ENCODE results near the gene ONECUT2. TPM values are rescaled to one million over a fixed set of nuclear protein-coding genes. Genes with fewer than 3 reads are reported as not detected.
"Not testable (repeated sequence)": the region's sequence is repeated elsewhere in the genome, so short reads cannot be mapped to it uniquely, and the experiment has no call there.

Gene ONECUT2
- under 1 TPM; 0.03 TPM for total RNA-seq
- long read RNA-seq: 0 reads

DNA sequence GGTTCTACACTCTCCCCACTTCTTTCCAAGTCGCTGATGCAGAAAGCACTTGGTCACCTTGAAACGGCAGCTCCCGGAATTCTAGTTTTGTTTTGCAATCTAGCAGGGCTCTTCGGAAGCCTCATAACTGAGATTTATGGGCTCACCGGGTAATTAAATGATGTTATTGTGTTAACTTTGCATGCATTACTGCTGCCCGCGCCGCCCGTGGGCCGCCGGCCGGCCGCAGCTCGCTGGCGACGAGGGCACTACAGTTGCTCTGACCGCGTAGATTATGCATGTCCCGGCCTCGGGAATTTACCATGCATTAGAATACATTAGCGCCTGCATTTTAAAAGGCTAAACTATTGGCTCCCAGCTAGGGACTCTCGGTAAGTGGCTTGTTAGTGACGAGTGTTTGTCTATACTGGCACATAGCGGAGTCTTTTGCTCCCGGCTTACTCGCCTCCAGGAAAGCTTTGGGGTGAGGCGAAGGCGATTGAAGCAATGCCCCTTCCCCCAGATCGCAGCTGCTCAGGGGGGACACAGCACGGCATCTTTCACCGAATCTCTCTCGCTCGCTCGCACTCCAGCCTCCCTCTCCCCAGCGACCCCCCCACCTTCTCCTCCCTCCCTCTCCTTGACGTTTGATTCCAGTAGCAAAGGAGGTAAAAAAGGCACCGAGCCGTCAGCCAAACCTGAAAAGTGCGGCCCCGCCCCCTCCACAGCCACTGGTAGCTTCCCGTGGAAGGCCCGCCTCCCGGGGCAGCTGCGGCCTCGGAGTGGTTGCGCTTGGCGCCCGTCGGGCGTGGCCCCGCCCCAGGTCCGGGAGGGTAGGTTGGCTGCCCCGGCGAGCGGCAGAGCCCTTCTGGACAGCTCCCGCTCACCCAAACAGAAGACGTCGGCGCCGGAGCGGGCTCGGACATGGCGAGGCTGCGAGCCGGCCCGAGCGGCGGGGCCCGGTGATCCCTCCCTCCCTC is at the start of gene ONECUT2:
ONECUT2 (plus strand) TSS at position 839 of the 959 bp plus-strand sequence. CDS start 343 bp downstream, outside the sequence.
- ATAC-seq: peak; percentile 100
- DNase-seq: peak; percentile 95
- intact Hi-C loops (cut with DNase I): no loop called here

DNA sequence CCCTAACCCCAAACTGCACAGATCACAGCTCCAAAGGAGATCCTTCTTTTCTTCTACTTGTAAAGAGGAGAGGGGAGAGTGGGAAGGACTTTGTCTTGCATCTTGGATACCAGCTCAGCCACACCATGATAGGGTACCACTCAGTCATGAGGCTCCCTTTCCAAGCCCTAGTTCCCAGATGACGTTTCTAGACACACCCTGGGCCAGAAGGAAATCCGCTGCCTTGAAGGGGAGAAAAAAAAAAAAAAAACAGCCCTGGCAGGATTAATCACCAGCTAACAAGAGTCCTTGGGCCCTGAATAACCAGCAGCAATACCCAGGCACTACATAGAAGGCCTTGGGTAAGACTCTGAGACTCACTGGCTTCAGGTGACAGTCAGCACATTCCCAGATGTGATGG is 45.9 kb upstream of the ONECUT2 start:
- ATAC-seq: no peak
- intact Hi-C loops (cut with DNase I): no loop called here

DNA sequence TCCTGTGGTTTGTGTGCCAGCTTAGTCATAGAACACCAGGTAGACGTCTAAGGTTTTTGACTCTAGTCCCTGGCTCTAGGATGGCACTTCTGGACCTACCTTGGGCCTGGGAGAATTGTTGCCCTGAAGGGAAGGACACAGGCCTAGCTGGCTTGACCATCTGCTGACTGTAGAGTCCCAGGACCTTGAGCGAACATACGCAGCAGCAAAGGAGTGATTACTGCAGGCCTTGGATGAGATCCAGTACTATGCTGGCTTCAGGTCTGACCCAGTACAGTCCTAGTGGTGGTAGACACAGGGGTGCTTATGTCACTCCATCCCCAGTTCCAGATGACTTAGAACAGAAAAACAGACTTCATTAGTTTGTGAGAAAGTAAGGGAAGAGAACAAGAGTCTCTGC is 45.1 kb upstream of the ONECUT2 start:
- intact Hi-C loops (cut with DNase I): no loop called here
- no peak for DNase-seq
- ATAC-seq: no peak

More for the DNA sequence above, 45.9 kb upstream of the ONECUT2 start:
- DNase-seq: no peak

DNA sequence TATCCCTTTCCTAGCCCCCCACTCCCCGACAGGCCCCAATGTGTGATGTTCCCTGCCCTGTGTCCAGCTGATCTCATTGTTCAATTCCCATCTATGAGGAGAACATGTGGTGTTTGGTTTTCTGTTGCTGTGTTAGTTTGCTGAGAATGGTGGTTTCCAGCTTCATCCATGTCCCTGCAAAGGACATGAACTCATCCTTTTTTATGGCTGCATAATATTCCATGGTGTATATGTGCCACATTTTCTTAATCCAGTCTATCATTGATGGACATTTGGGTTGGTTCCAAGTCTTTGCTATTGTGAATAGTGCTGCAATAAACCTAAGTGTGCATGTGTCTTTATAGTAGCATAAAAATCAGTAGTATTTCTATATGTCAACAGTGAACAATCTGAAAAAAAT is 40.4 kb upstream of the ONECUT2 start:
- intact Hi-C loops (cut with DNase I); ATAC-seq: not testable (repeated sequence)

DNA sequence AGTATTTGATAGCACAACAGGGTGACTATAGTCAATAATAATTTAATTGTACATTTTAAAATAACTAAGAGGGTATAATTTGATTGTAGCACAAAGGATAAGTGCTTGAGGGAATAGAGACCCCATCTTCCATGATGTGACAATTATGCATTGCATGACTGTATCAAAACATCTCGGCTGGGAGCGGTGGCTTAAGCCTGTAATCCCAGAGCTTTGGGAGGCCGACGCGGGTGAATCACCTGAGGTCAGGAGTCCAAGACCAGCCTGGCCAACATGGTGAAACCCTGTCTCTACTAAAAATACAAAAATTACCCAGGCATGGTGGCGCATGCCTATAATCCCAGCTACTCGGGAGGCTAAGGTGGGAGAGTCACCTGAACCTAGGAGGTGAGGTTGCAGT is 38.3 kb upstream of the ONECUT2 start:
- intact Hi-C loops (cut with DNase I); DNase-seq; ATAC-seq: not testable (repeated sequence)

More for the DNA sequence above, 40.4 kb upstream of the ONECUT2 start:
- DNase-seq: not testable (repeated sequence)

DNA sequence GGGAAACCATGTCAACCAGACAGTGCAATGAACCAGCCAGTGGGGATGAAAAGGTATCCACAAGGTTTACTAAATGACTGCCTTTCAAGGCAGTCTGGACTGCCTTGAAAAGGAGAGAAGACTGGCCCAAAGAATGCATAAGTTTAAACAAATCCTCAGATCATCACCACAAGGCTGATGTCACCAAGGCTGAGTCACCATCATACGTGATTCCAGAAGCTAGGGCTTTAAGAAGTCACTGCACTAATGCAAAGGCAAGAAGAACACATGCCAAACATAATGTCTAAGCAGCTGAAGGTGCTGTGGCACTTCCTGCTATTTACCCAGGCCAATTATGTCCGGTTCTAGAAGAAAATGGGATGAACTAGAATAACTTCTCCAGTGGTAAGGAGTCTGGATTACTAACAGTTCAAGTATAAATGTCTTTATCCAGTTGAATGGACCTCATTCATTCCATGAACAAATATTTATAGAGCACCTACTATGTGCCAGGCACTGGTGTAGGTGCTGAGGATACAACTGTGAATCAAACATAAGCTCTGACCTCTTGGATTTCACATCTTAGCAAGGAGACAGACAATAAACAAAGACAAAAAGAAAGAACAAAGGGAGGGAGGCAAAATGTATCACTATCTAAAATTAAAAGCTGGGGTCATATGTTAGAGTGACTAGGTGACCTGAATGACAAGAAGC is 37.6 kb upstream of the ONECUT2 start:
- no peak for DNase-seq
- ATAC-seq: no peak
- intact Hi-C loops (cut with DNase I): no loop called here

DNA sequence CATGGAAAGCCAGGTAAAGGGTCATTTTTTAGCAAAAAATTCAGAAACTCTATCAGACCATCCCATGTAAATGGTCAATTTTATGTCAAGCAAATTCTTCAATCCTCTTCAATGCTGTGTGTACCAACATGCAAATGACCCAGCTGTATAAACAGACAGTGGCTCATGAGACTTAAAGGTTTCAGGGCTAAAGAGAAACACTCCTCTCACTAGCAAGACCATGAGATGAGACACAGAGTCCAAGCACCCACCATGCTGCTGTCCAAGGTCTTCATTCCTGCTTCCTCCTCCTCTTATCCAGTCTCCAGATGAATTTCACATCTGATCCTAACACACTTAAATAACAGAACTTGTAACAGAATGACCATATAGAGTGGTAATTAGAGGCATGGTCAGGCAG is 30.8 kb upstream of the ONECUT2 start:
- intact Hi-C loops (cut with DNase I): no loop called here
- no peak for DNase-seq
- no peak for ATAC-seq

DNA sequence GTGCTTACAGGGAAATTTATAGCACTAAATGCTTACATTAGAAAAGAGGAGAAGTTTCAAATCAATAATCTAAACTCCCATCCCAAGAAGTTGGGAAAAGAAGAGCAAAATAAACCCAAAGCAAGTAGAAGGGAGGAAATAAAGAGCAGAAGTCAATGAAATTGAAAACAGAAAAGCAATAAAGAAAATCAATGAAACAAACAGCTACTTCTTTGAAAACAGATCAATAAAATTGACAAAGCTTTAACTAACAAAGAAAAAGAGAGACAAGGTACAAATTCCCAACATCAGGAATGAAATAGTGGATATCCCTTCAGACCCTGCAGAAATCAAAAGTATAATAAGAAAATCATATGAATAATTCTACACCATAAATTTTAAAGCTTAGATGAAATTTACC is 25.5 kb upstream of the ONECUT2 start:
- intact Hi-C loops (cut with DNase I): loop anchor here in 1 of 2 donors (10.0 kb wide), 1 partner anchor 55 kb away; the partner anchor contains the start of gene ST8SIA3
- ATAC-seq: no peak
- DNase-seq: no peak

DNA sequence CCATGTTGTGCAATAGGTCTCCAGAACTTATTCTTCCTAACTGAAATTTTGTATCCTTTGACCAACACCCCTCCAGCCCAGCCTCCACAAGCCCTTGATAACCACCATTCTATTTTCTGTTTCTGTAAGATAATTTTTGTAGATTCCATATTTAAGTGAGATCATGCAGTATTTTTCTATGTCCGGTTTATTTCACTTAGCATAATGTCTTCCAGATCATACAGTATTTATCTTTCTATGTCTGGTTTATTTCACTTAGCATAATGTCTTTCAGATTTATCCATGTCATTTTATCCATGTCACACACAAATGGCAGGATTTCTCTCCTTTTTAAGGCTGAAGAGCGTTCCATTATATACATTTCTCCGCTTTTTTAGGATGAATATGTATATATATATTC is 24.4 kb upstream of the ONECUT2 start:
- DNase-seq (no peak), ATAC-seq (no peak)
- intact Hi-C loops (cut with DNase I): loop anchor here in 1 of 2 donors (10.0 kb wide), 1 partner anchor 56 kb away; the partner anchor contains the start of gene ST8SIA3

DNA sequence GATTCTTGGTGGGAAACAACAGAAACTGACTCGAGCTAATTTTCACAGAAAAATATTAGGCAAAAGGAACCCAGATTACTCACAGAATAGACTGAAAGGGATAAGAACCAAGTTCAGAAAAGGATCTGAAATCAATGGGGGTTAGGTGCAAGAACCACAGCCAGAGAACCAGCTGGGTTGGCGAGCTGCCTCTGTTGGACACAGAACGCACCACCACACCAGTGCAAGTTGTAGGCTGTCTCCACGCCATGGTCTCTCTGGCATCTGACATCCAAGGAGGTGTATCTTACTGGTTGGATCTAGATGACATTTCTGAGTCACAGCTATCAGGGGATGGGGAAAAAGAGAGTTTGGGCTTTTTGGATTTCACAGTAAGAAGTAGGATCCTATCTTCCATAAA is 18.6 kb upstream of the ONECUT2 start:
- intact Hi-C loops (cut with DNase I): loop anchor here in 1 of 2 donors (10.0 kb wide), 1 partner anchor 62 kb away; the partner anchor contains the start of gene ST8SIA3
- no peak for DNase-seq

DNA sequence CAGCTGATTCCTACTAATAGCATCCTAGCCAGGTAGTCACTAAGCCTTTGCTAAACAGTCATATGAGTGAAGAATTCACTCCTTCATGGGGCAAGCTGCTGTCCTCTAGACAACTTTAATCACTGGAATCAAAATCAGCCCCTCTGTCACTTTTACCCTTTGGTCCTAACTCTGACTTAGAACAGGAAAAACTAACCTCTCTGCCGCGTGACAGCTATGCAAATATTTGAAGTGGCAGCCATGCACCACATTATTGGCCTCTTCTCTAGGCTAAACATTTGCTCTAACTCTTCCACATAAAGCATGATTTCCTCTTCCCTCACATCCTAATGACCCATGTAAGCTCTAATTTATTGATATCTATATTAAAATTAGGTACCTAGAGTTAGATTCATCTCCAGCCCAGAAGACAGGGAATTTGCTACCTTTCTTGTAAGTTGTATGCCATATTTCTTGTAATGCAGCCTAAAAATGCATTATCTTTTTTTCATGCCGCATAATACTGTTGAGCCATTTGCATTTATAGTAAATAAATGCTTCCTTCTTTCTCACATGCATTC is 12.8 kb upstream of the ONECUT2 start:
- ATAC-seq (no peak), DNase-seq (no peak)
- intact Hi-C loops (cut with DNase I): no loop called here

More for the DNA sequence above, 18.6 kb upstream of the ONECUT2 start:
- no peak for ATAC-seq

DNA sequence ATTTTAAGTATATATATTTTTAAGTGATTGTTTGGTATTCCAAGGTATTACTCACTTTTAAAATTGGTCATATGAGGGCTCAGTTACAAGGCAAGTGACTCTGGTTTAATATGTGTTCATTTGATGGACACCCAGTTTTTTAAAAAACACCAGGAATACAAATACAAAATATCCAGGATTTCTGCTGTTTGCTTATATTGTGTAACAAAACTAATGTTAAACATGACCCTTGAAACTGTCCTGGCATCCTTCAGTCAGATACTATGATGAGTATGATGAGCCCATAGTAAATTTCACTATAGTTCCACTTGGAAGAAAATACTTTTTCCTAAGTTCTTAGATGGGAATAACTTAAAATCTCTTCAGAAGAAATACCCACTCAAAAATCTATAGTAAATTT is 11.4 kb upstream of the ONECUT2 start:
- ATAC-seq: no peak

DNA sequence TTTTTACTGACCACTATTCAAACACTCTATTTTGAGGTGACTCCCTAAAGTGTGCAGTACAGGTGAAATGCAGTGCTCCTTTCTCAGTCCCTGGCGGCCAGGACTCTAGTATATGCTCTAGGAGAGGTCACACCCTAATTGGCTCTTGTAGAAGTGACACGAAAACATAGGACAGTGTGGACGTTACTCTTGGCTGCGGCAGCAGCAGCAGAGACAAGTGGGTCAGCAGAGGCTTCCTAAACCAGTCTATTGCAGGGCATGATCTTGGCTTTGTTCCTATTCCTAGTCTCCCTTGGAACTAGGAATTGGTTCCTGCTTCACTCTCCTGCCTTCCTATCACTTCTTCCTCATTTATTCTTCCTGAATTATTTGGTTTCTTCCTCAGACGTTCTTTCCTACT is 10.1 kb upstream of the ONECUT2 start:
- intact Hi-C loops (cut with DNase I): loop anchor here in 1 of 2 donors (5.0 kb wide), 1 partner anchor 553 kb away; no protein-coding TSS in a partner anchor
- DNase-seq: no peak
- ATAC-seq: no peak

More for the DNA sequence above, 11.4 kb upstream of the ONECUT2 start:
- intact Hi-C loops (cut with DNase I): no loop called here
- no peak for DNase-seq

DNA sequence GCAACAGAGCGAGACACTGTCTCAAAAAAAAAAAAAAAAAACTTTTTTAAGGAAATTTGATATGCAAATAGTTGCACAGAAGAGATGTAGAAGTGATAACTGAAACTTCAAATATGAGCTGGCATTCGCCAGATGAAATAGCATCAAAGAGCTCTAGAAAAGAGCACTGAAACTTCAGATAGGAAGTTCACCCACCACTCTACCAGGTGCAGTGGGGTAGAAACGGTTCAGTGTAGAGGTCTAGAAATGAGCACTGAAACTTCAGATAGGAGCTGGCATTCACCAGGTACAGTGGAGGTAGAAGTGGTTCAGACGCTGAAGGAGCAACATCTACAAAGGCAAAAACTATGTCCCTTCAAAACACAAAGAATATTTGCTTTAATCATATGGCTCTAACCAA is 9.0 kb upstream of the ONECUT2 start:
- intact Hi-C loops (cut with DNase I): loop anchor here in 1 of 2 donors (5.0 kb wide), 1 partner anchor 554 kb away; no protein-coding TSS in a partner anchor
- ATAC-seq (no peak), DNase-seq (no peak)

DNA sequence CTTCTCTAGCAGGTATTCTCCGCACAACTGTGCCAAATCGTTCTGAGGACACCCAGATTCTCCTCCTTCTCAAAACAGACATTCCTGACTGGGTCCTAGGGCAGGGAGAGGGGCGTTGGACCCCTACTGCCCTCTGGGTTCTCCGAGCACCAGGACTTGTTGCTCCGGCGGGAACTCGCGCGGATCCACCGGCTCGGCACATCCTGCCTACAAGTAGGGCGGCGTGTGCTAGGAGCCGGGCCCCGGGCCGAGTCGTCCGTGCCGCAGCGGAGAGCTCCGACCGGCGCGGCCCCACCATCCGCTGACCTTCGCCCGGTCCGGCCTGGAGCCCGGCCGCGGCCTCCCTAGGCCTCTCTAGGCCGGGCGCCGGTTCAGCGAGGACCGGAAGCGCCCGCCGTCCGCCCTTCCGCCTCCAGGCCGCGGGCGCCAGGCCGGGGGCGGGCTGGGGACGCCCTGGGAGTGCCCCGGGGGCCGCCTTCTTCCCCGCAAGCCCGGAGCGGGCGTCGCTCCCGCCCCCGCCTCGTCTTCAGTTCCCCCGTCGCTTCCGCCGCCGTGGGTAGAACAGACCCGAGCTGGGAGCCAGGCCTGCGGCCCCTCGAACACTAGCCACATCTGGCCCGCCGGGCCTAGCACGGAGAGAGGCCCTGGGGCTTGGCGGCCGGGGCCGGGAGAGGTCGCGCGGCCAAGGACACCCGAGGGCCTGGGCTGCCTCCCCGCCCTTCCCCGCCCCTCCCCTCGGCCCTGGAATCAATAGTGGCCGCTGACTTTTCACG is 7.6 kb upstream of the ONECUT2 start:
- ATAC-seq: peak; percentile 61 to 74
- intact Hi-C loops (cut with DNase I): loop anchor here in 1 of 2 donors (5.0 kb wide), 1 partner anchor 555 kb away; no protein-coding TSS in a partner anchor
- no peak for DNase-seq

DNA sequence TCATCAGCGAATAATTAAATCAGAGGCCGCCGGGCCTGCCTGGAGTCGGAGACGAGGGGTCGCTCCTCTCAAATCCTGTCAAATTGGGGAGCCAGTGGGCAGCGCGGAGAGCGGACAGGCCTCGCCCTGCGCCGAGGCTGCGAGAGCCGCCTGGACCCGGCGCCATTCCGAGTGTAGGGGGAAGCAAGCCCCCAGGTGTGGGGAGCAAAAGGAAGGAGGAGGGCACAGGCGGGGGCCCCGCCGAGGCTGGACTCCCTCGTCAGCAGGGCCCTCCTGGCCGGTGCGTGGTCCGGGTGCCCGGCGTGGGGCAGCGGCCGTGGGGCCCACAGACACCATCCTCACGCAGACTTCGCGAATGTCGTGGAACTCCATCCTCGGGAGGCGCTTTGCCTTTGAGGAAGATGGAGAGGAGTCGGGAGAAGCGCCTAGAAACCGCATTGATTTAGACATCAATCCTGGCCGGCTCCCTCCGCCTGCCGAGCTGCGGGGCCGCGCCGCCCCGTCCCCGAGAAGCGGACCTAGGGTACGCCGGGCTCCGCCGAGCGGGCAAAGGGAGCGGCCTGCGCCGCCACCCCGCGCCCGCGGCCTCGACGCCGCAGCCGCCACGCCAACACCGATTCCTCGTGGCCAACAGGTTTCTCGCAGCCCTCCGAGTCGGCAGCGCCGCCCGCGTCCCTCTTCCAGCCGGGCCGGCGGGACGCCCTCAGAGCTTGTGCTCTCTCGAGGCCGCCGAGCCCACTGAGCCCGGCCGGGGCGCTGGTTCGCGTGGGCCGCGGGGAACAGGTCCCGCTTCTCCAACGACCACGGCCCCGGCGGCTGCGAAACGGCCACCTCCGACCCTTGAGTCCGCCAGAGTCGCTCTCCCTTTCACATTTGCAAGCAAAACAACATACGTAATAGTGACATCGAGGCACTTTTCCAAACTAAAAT is 6.7 kb upstream of the ONECUT2 start:
- ATAC-seq (peak in 1 of 2 donors; percentile 18), DNase-seq (no peak)
- intact Hi-C loops (cut with DNase I): loop anchor here in 1 of 2 donors (5.0 kb wide), 1 partner anchor 556 kb away; no protein-coding TSS in a partner anchor

Measured in left cardiac atrium (tissue), 4 donors.